GM12873 (cell line): ENCODE results near the gene TLN1.

Experiments
- CTCF ChIP-seq: IDR thresholded peaks from 2 replicates; pipeline ENCODE4 v1.5.1; 2012; ENCODE audit warnings: low read depth, mild to moderate bottlenecking, moderate library complexity, low read length, control low read depth; ENCODE audit not compliant: insufficient read depth; ENCODE audit errors: missing control alignments

Gene TLN1

GRCh38 chr9:35675732-35676392 is 56.1 kb downstream of the TLN1 start:
- TF ChIP-seq CTCF = no peak

GRCh38 chr9:35675204-35675603 is 56.8 kb downstream of the TLN1 start:
- no peak for TF ChIP-seq CTCF

GRCh38 chr9:35674025-35674361 is 58.0 kb downstream of the TLN1 start:
- no peak for TF ChIP-seq CTCF

GRCh38 chr9:35673132-35674024 is 58.6 kb downstream of the TLN1 start, which contains the start of gene CA9:
Gene CA9, plus strand, starts transcription at chr9:35673928. Its CDS starts 32 bp downstream, at chr9:35673960.
- no peak for TF ChIP-seq CTCF

- no peak for TF ChIP-seq CTCF
Observed at GRCh38 chr9:35669331-35670145, 62.5 kb downstream of the TLN1 start.

- TF ChIP-seq CTCF = no peak
Observed at GRCh38 chr9:35667939-35668338, 64.1 kb downstream of the TLN1 start.

- TF ChIP-seq CTCF = no peak
Observed at GRCh38 chr9:35666549-35666948, 65.4 kb downstream of the TLN1 start.
